SU-DHL-6 (cell line): ENCODE results near the gene CCSAP.

Experiments
- H2AFZ ChIP-seq: fragments of 200-600 bp; sonication (generic); 2 replicates; pipeline ENCODE4 v1.6.1; 2014; ENCODE audit warnings: low read depth, mild to moderate bottlenecking, moderate library complexity, mixed read lengths, antibody characterized with exemption, low read length; ENCODE audit not compliant: severe bottlenecking
- H3F3A ChIP-seq: fragments of 200-600 bp; shearing (Covaris generic); 2 replicates; pipeline ENCODE4 v1.6.0; 2016; ENCODE audit warnings: antibody characterized with exemption, mild to moderate bottlenecking; ENCODE audit not compliant: insufficient read depth
- H3K27ac ChIP-seq: fragments of 200-600 bp; sonication (generic); 2 replicates; pipeline ENCODE4 v1.5.1; 2016; ENCODE audit warnings: low read depth, mild to moderate bottlenecking, low read length, moderate library complexity, mixed read lengths
- H3K27me3 ChIP-seq: fragments of 200-600 bp; sonication (generic), shearing (Covaris generic); 2 replicates; pipeline ENCODE4 v1.6.0; 2014; ENCODE audit warnings: mild to moderate bottlenecking, low read length
- H3K36me3 ChIP-seq: fragments of 200-600 bp; sonication (generic); 2 replicates; pipeline ENCODE4 v1.6.1; 2014; ENCODE audit warnings: mild to moderate bottlenecking, low read length, mixed read lengths
- H3K4me2 ChIP-seq: fragments of 300-600, 200-600 bp; shearing (Covaris generic), sonication (generic); 2 replicates; pipeline ENCODE4 v1.6.0; 2014; ENCODE audit warnings: low read length, low read depth, mild to moderate bottlenecking; ENCODE audit not compliant: poor library complexity, severe bottlenecking
- H3K4me3 ChIP-seq: fragments of 200-600 bp; sonication (generic); 2 replicates; pipeline ENCODE4 v1.5.1; 2014; ENCODE audit warnings: antibody characterized with exemption, low read length, mild to moderate bottlenecking, mixed read lengths; ENCODE audit not compliant: insufficient read depth, poor library complexity, severe bottlenecking
- H3K79me2 ChIP-seq: fragments of 200-600 bp; sonication (generic); 2 replicates; pipeline ENCODE4 v1.6.1; 2014; ENCODE audit warnings: mild to moderate bottlenecking, low read length, moderate library complexity; ENCODE audit not compliant: insufficient read depth
- H3K9ac ChIP-seq: fragments of 200-600 bp; sonication (generic); 2 replicates; pipeline ENCODE4 v1.7.0; 2014; ENCODE audit warnings: mild to moderate bottlenecking, low read length
- H3K9me2 ChIP-seq: fragments of 200-600 bp; sonication (generic); replicated peaks from 2 replicates; pipeline ENCODE4 v1.6.1; 2014; ENCODE audit warnings: low read length; ENCODE audit not compliant: insufficient read depth
- H3K9me3 ChIP-seq: fragments of 200-600 bp; sonication (generic); 2 replicates; pipeline ENCODE4 v1.6.1; 2014; ENCODE audit warnings: low read length, mixed read lengths; ENCODE audit not compliant: insufficient read depth
- H4K20me1 ChIP-seq: fragments of 200-600 bp; sonication (generic); 2 replicates; pipeline ENCODE4 v1.6.1; 2014; ENCODE audit warnings: low read depth, mild to moderate bottlenecking, antibody characterized with exemption, low read length, moderate library complexity, mixed read lengths
- CTCF ChIP-seq: fragments of 200-600 bp; sonication (generic); IDR thresholded peaks from one replicate; pipeline ENCODE4 v1.5.1; 2017; ENCODE audit warnings: antibody characterized with exemption, mild to moderate bottlenecking, low read length, moderate library complexity; ENCODE audit not compliant: insufficient read depth, poor library complexity, severe bottlenecking
- EZH2phosphoT487 ChIP-seq: fragments of 200-600 bp; sonication (generic), shearing (Covaris generic); conservative IDR thresholded peaks from 2 replicates; pipeline ENCODE4 v1.6.1; 2018; ENCODE audit warnings: mild to moderate bottlenecking, antibody characterized with exemption, low read length, moderate library complexity, mixed read lengths

Gene CCSAP

GRCh38 chr1:229285440-229285839 lies 57.4 kb downstream of the CCSAP start:
- H4K20me1 ChIP-seq: peaks cover 7% of the 10 kb centered on the region; the same call in 1 of the 2 replicates
- TF ChIP-seq EZH2phosphoT487: no peak
- no peak for TF ChIP-seq CTCF
- H3K36me3 ChIP-seq: no peaks in the 10 kb centered on the region
- H2AFZ ChIP-seq: no peak overlapping the region
- no peaks in the 10 kb centered on the region for H3K9me3 ChIP-seq
- no peak overlapping the region for H3K27ac ChIP-seq
- peaks cover 25% of the 10 kb centered on the region; the same call in 1 of the 2 replicates for H3K79me2 ChIP-seq
- no peaks in the 10 kb centered on the region for H3K27me3 ChIP-seq
- H3K4me2 ChIP-seq: no peak overlapping the region
- H3K4me3 ChIP-seq: no peak overlapping the region
- H3F3A ChIP-seq: no peaks in the 10 kb centered on the region
- no peaks in the 10 kb centered on the region for H3K9me2 ChIP-seq
- H3K9ac ChIP-seq: no peak overlapping the region

- TF ChIP-seq EZH2phosphoT487: no peak
- TF ChIP-seq CTCF: no peak
- H3K27me3 ChIP-seq: no peaks in the 10 kb centered on the region
- peaks cover 7% of the 10 kb centered on the region; the same call in 1 of the 2 replicates for H4K20me1 ChIP-seq
- H3K9me3 ChIP-seq: no peaks in the 10 kb centered on the region
- no peak overlapping the region for H3K9ac ChIP-seq
- peaks cover 31% of the 10 kb centered on the region; the same call in 1 of the 2 replicates for H3K79me2 ChIP-seq
- H3F3A ChIP-seq: no peaks in the 10 kb centered on the region
- no peaks in the 10 kb centered on the region for H3K36me3 ChIP-seq
- H3K4me3 ChIP-seq: no peak overlapping the region
- H2AFZ ChIP-seq: no peak overlapping the region
- no peak overlapping the region for H3K4me2 ChIP-seq
- H3K9me2 ChIP-seq: no peaks in the 10 kb centered on the region
- H3K27ac ChIP-seq: no peak overlapping the region
Observed at GRCh38 chr1:229284887-229285286, 58.0 kb downstream of the CCSAP start.

- H4K20me1 ChIP-seq: peaks cover 7% of the 10 kb centered on the region; the same call in 1 of the 2 replicates
- H3K4me3 ChIP-seq: no peak overlapping the region
- no peak overlapping the region for H3K9ac ChIP-seq
- H3K4me2 ChIP-seq: no peak overlapping the region
- H3K79me2 ChIP-seq: peaks cover 37% of the 10 kb centered on the region; the same call in 1 of the 2 replicates
- no peaks in the 10 kb centered on the region for H3F3A ChIP-seq
- H2AFZ ChIP-seq: no peak overlapping the region
- H3K36me3 ChIP-seq: no peaks in the 10 kb centered on the region
- no peak overlapping the region for H3K27ac ChIP-seq
- no peaks in the 10 kb centered on the region for H3K9me3 ChIP-seq
- H3K27me3 ChIP-seq: no peaks in the 10 kb centered on the region
- TF ChIP-seq EZH2phosphoT487: no peak
- no peak for TF ChIP-seq CTCF
- H3K9me2 ChIP-seq: no peaks in the 10 kb centered on the region
Observed at GRCh38 chr1:229283183-229283611, 59.6 kb downstream of the CCSAP start.
